GM12878 (cell line): ENCODE measurements around the gene GRIK3. TPM values are rescaled to one million over a fixed set of nuclear protein-coding genes. Genes with fewer than 3 reads are reported as not detected.

Source experiments
- ATAC-seq: fragments of 200-7000 bp; cut with Tn5 transposase; 3 replicates; pipeline ENCODE4 v1.9.1; 2020; ENCODE audit warnings: mild to moderate bottlenecking, moderate library complexity
- BruUV-seq: library from RNA; stranded (reverse); fragments of 400-500 nt; replicated peaks from 2 replicates; lab custom pipeline; 2021; lab: Mats Ljungman, UMichigan
- CTCF ChIA-PET: fragments of 300-600 bp; sonication (Branson Sonifier 250); formaldehyde crosslinking; extraction: SDS; loops from one replicate; lab custom pipeline; 2021; ENCODE audit warnings: inconsistent platforms; lab: Yijun Ruan, JAX
- POLR2A ChIA-PET: fragments of 350-600 bp; formaldehyde crosslinking; extraction: SDS; loops from one replicate; lab custom pipeline; 2021; ENCODE audit warnings: inconsistent platforms; lab: Charles Lee
- RAD21 ChIA-PET: fragments of 300-600 bp; sonication (Branson Sonifier 250); formaldehyde crosslinking; loops from one replicate; lab custom pipeline; 2023; ENCODE audit warnings: antibody characterized with exemption; ENCODE audit not compliant: unreplicated experiment; lab: Charles Lee
- SMC1A ChIA-PET: fragments of 300-600 bp; sonication (Branson Sonifier 250); formaldehyde crosslinking; loops from one replicate; lab custom pipeline; 2023; ENCODE audit not compliant: unreplicated experiment, uncharacterized antibody; lab: Charles Lee
- DNase-seq: peaks from one replicate; pipeline ENCODE4 v3.0.0-alpha.2; 2011; ENCODE audit warnings: low read depth, low spot score
- FAIRE-seq: peaks from 3 replicates; lab custom pipeline; 2011; peaks lifted over from hg19 to GRCh38; lab: Jason Lieb, UNC
- H2AFZ ChIP-seq: 2 replicates; pipeline ENCODE4 v1.6.0; 2011; ENCODE audit warnings: low read depth, low read length, control low read depth; ENCODE audit not compliant: control insufficient read depth
- H3K27ac ChIP-seq: 2 replicates; pipeline ENCODE4 v1.5.1; 2011; ENCODE audit warnings: control low read depth; ENCODE audit not compliant: control insufficient read depth, insufficient read depth
- H3K27me3 ChIP-seq, 2 experiments: replicated peaks in 1 of 2; 2 replicates each; pipeline versions ENCODE4 v1.6.0 to v1.6.1; 2011; ENCODE audit warnings: low read length in 1 of 2; ENCODE audit not compliant: control insufficient read depth in 2 of 2, insufficient read depth in 2 of 2
- H3K36me3 ChIP-seq, 2 experiments: 2 replicates each; pipeline ENCODE4 v1.5.1; 2011; ENCODE audit warnings: low read length in 1 of 2; ENCODE audit not compliant: control insufficient read depth in 2 of 2, insufficient read depth in 2 of 2
- H3K4me1 ChIP-seq: 2 replicates; pipeline ENCODE4 v1.6.1; 2011; ENCODE audit warnings: mild to moderate bottlenecking, low read length, moderate library complexity, mixed read lengths; ENCODE audit not compliant: control insufficient read depth, insufficient read depth
- H3K4me2 ChIP-seq: 2 replicates; pipeline ENCODE4 v1.6.0; 2011; ENCODE audit warnings: control low read depth; ENCODE audit not compliant: control insufficient read depth, insufficient read depth
- H3K4me3 ChIP-seq: fragments of 200-600 bp; sonication (generic); 2 replicates; pipeline ENCODE4 v1.5.1; 2016
- H3K79me2 ChIP-seq: 2 replicates; pipeline ENCODE4 v1.6.0; 2011; ENCODE audit warnings: low read length; ENCODE audit not compliant: control insufficient read depth, insufficient read depth
- H3K9ac ChIP-seq: 2 replicates; pipeline ENCODE4 v1.8.0; 2011; ENCODE audit warnings: low read length, control low read depth, mixed read lengths; ENCODE audit not compliant: control insufficient read depth, insufficient read depth
- H3K9me3 ChIP-seq: replicated peaks from 3 replicates; pipeline ENCODE4 v1.5.1; 2011; ENCODE audit warnings: mild to moderate bottlenecking, low read length; ENCODE audit not compliant: control insufficient read depth, insufficient read depth
- H4K20me1 ChIP-seq: 2 replicates; pipeline ENCODE4 v1.6.0; 2011; ENCODE audit not compliant: control insufficient read depth, insufficient read depth
- BACH1 ChIP-seq: fragments of 450-650 bp; IDR thresholded peaks from 2 replicates; pipeline ENCODE4 v1.6.1; 2017; ENCODE audit warnings: mild to moderate bottlenecking, borderline replicate concordance
- BHLHE40 ChIP-seq, 2 experiments: fragments of 450-650 bp in 1 of 2; IDR thresholded peaks; 2 replicates each; pipeline ENCODE4 v1.6.1; 2011 to 2017; ENCODE audit warnings: low read depth in 2 of 2, borderline replicate concordance in 1 of 2, improper control_type of control experiment in 1 of 2, low read length in 1 of 2, mild to moderate bottlenecking in 1 of 2
- CHD1 ChIP-seq: IDR thresholded peaks from 2 replicates; pipeline ENCODE4 v1.6.1; 2012; ENCODE audit warnings: low read depth, low read length, improper control_type of control experiment
- E2F8 ChIP-seq: fragments of 450-650 bp; IDR thresholded peaks from 2 replicates; pipeline ENCODE4 v1.6.1; 2018; ENCODE audit warnings: mild to moderate bottlenecking, low read depth, moderate library complexity; ENCODE audit not compliant: partially characterized antibody
- FOXK2 ChIP-seq: fragments of 450-650 bp; IDR thresholded peaks from 2 replicates; pipeline ENCODE4 v1.6.1; 2017; ENCODE audit warnings: mild to moderate bottlenecking, moderate library complexity
- GABPA ChIP-seq: IDR thresholded peaks from 2 replicates; pipeline ENCODE4 v1.6.1; 2014; ENCODE audit warnings: antibody characterized with exemption, low read depth, mild to moderate bottlenecking, inconsistent platforms
- NFYB ChIP-seq: IDR thresholded peaks from 2 replicates; pipeline ENCODE4 v1.6.1; 2011; ENCODE audit warnings: low read depth, mild to moderate bottlenecking, low read length, improper control_type of control experiment, moderate library complexity; ENCODE audit not compliant: insufficient read depth
- NKRF ChIP-seq: fragments of 450-650 bp; conservative IDR thresholded peaks from 2 replicates; pipeline ENCODE4 v1.6.1; 2017; ENCODE audit warnings: mild to moderate bottlenecking, moderate library complexity
- NR2C1 ChIP-seq: fragments of 450-650 bp; IDR thresholded peaks from 2 replicates; pipeline ENCODE4 v1.6.1; 2017; ENCODE audit warnings: antibody characterized with exemption, mild to moderate bottlenecking, moderate library complexity
- PAX8 ChIP-seq: fragments of 450-650 bp; IDR thresholded peaks from 2 replicates; pipeline ENCODE4 v1.6.1; 2017; ENCODE audit warnings: mild to moderate bottlenecking, moderate library complexity
- RAD21 ChIP-seq: IDR thresholded peaks from 2 replicates; pipeline ENCODE4 v1.6.1; 2011; ENCODE audit warnings: mild to moderate bottlenecking, low read depth, low read length, moderate library complexity; ENCODE audit not compliant: insufficient read depth
- WRNIP1 ChIP-seq: IDR thresholded peaks from 2 replicates; pipeline ENCODE4 v1.6.1; 2011; ENCODE audit warnings: low read depth, low read length, improper control_type of control experiment, borderline replicate concordance
- WGBS: methylation state at CpG from one replicate; pipeline ENCODE4 v1.1.6; 2016; ENCODE audit warnings: low lambda C conversion rate; ENCODE audit not compliant: insufficient replicate concordance, insufficient coverage; ENCODE audit errors: missing lambda C conversion rate; 5-methylcytosine and 5-hydroxymethylcytosine counted together
- in situ Hi-C: fragments of 300-500 bp; cut with MboI; formaldehyde crosslinking; loops from 9 replicates; pipeline ENCODE4 v1.14.3; 2018; ENCODE audit warnings: mixed read lengths
- intact Hi-C: fragments of 100-400 bp; cut with micrococcal nuclease; formaldehyde crosslinking; loops from one replicate; pipeline ENCODE4 v1.14.2; 2022; ENCODE audit not compliant: unreplicated experiment
- polyA plus RNA-seq, 11 experiments: library from polyadenylated mRNA; depleted of rRNA in 4 of 11; unstranded in 6 of 11; stranded (reverse) in 5 of 11; fragments of >200 nt; fragmentation: Nextera tagmentation in 4 of 11; fragmentation: Illumina TruSeq in 1 of 11; extraction: Ambion mirVana in 4 of 11; extraction: Trizol in 1 of 11; gene quantifications; 1 replicate in 1 of 11; 2 replicates in 10 of 11; pipeline versions ENCODE4 v1.2.1 to v1.2.3, GENCODE V29; 2011 to 2016; ENCODE audit warnings: inconsistent platforms in 2 of 11, missing spikeins in 2 of 11, low read depth in 1 of 11
- total RNA-seq, 4 experiments: library from RNA; depleted of rRNA in 3 of 4; stranded (reverse); fragments of >200 nt in 3 of 4; fragmentation: Illumina TruSeq in 1 of 4; extraction: Trizol in 1 of 4; gene quantifications; 2 replicates each; pipeline versions ENCODE4 v1.2.1 to v1.2.3, GENCODE V29; 2013 to 2021

The GRIK3 gene
- total and polyA plus RNA-seq, 10 of the 15 experiments (the other 5 are each of a cell fraction or from before 2014, with no cell fraction given), result not detected

GRCh38 chr1:36884801-36885200 lies 149.5 kb downstream of the GRIK3 start:
- Histone ChIP-seq H3K4me3 (no peak overlapping the region), H4K20me1 (no peaks in the 10 kb centered on the region), H3K9me3 (no peaks in the 10 kb centered on the region)
- intact Hi-C loops, result no loop called here
- in situ Hi-C loops, result no loop called here
- DNase-seq, result no peak
- TF ChIP-seq NR2C1 (no peak), WRNIP1 (no peak), NKRF (no peak), BHLHE40 (IDR thresholded peaks at IDR 0.05; ENCODE audit: borderline replicate concordance in 1 of 2, low read depth in 2 of 2, low read length in 1 of 2) (no peak), GABPA (no peak), E2F8 (no peak), RAD21 (no peak), NFYB (no peak), PAX8 (no peak), BACH1 (no peak), FOXK2 (no peak), CHD1 (no peak)
- TF ChIP-seq, all 136 proteins: peak for 0
- H3K36me3 ChIP-seq, result no peaks in the 10 kb centered on the region
- ChIA-PET RAD21 (no interaction called here), SMC1A (no interaction called here), POLR2A (no interaction called here), CTCF (no interaction called here)
- ATAC-seq (no peak), FAIRE-seq (no peak)
- no peak overlapping the region for H3K4me2 ChIP-seq
- H3K9ac ChIP-seq, result no peak overlapping the region
- no peaks in the 10 kb centered on the region; a peak in 2 of 4 replicates for H3K27me3 ChIP-seq
- no peak overlapping the region for H3K27ac ChIP-seq
- no peaks in the 10 kb centered on the region for H3K79me2 ChIP-seq
- no TSS peak for BruUV-seq
- no peak overlapping the region for H2AFZ ChIP-seq
- 25% methylated on average over 4 of the region's 4 CpGs for WGBS
- peaks cover 9% of the 10 kb centered on the region for H3K4me1 ChIP-seq
